IMR-90 (cell line): ENCODE measurements around the gene ZFPM1. TPM values are rescaled to one million over a fixed set of nuclear protein-coding genes. Genes with fewer than 3 reads are reported as not detected.
A peak's percentile ranks its signal among the peaks of the same experiment; 100 is the strongest.

Experiments used
- ATAC-seq: fragments of 200-7000 bp; cut with Tn5 transposase; 2 replicates; pipeline ENCODE4 v1.9.1; 2020; ENCODE audit warnings: low read depth, mild to moderate bottlenecking, moderate library complexity
- BruUV-seq: library from RNA; stranded (reverse); fragments of 400-500 nt; replicated peaks from 2 replicates; lab custom pipeline; 2021; lab: Mats Ljungman, UMichigan
- CTCF ChIA-PET: fragments of 300-600 bp; formaldehyde crosslinking; extraction: SDS; loops from one replicate; lab custom pipeline; 2021; ENCODE audit warnings: antibody characterized with exemption; lab: Yijun Ruan, JAX
- POLR2A ChIA-PET: fragments of 300-600 bp; sonication (Branson Sonifier 250); formaldehyde crosslinking; loops from one replicate; lab custom pipeline; 2022; ENCODE audit warnings: antibody characterized with exemption; ENCODE audit not compliant: unreplicated experiment; lab: Charles Lee
- DNase-seq: peaks from one replicate; pipeline ENCODE4 v3.0.0; 2013
- H2AFZ ChIP-seq: replicated peaks from 2 replicates; pipeline ENCODE3; 2013; ENCODE audit warnings: low read length, mild to moderate bottlenecking; ENCODE audit not compliant: poor library complexity
- H2AK5ac ChIP-seq: 2 replicates; pipeline ENCODE4 v1.6.1; 2013; ENCODE audit warnings: low read depth, low read length, inconsistent platforms
- H2AK9ac ChIP-seq: replicated peaks from 2 replicates; pipeline ENCODE3; 2013; ENCODE audit warnings: mild to moderate bottlenecking, low read depth, low read length, moderate library complexity; ENCODE audit not compliant: poor library complexity
- H2BK120ac ChIP-seq: 2 replicates; pipeline ENCODE4 v1.6.1; 2013; ENCODE audit warnings: low read depth, low read length, inconsistent platforms
- H2BK15ac ChIP-seq: 3 replicates; pipeline ENCODE4 v1.6.1; 2013; ENCODE audit warnings: low read depth, low read length, inconsistent platforms
- H2BK20ac ChIP-seq: 2 replicates; pipeline ENCODE4 v1.6.1; 2013; ENCODE audit warnings: low read depth, mild to moderate bottlenecking, inconsistent platforms, low read length, moderate library complexity
- H2BK5ac ChIP-seq: 2 replicates; pipeline ENCODE4 v1.6.1; 2013; ENCODE audit warnings: mild to moderate bottlenecking, low read depth, low read length, inconsistent platforms; ENCODE audit not compliant: poor library complexity, severe bottlenecking
- H3K14ac ChIP-seq: replicated peaks from 2 replicates; pipeline ENCODE4 v1.6.1; 2013; ENCODE audit warnings: low read depth, low read length, inconsistent platforms
- H3K18ac ChIP-seq: 2 replicates; pipeline ENCODE4 v1.6.1; 2013; ENCODE audit warnings: low read depth, low read length, control low read depth
- H3K23ac ChIP-seq: 2 replicates; pipeline ENCODE4 v1.6.1; 2013; ENCODE audit warnings: low read depth, low read length, inconsistent platforms
- H3K27ac ChIP-seq: 2 replicates; pipeline ENCODE4 v1.5.1; 2013; ENCODE audit warnings: mild to moderate bottlenecking, control low read depth, low read length; ENCODE audit not compliant: insufficient read depth
- H3K27me3 ChIP-seq: 2 replicates; pipeline ENCODE4 v1.6.1; 2013; ENCODE audit warnings: low read length; ENCODE audit not compliant: control insufficient read depth, insufficient read depth
- H3K36me3 ChIP-seq: 2 replicates; pipeline ENCODE4 v1.6.1; 2013; ENCODE audit warnings: low read length, mixed read lengths; ENCODE audit not compliant: control insufficient read depth, insufficient read depth
- H3K4ac ChIP-seq: 2 replicates; pipeline ENCODE4 v1.6.1; 2013; ENCODE audit warnings: low read depth, low read length, inconsistent platforms
- H3K4me1 ChIP-seq: 2 replicates; pipeline ENCODE4 v1.6.1; 2013; ENCODE audit warnings: low read length, mixed read lengths; ENCODE audit not compliant: control insufficient read depth, insufficient read depth
- H3K4me2 ChIP-seq: 2 replicates; pipeline ENCODE4 v1.6.1; 2013; ENCODE audit warnings: low read depth, mild to moderate bottlenecking, control low read depth, low read length, moderate library complexity
- H3K4me3 ChIP-seq: 2 replicates; pipeline ENCODE4 v1.5.1; 2013; ENCODE audit warnings: low read depth, mild to moderate bottlenecking, control low read depth, low read length, moderate library complexity; ENCODE audit not compliant: insufficient read depth
- H3K56ac ChIP-seq: 2 replicates; pipeline ENCODE4 v1.6.1; 2013; ENCODE audit warnings: low read length, inconsistent platforms; ENCODE audit not compliant: insufficient read depth; ENCODE audit errors: extremely low read depth
- H3K79me1 ChIP-seq, 2 experiments: 2 replicates each; pipeline ENCODE4 v1.6.1; 2013; ENCODE audit warnings: low read length in 2 of 2, inconsistent platforms in 1 of 2, low read depth in 1 of 2
- H3K9ac ChIP-seq: 2 replicates; pipeline ENCODE4 v1.6.1; 2013; ENCODE audit warnings: low read depth, low read length, control low read depth
- H3K9me1 ChIP-seq: 2 replicates; pipeline ENCODE4 v1.6.1; 2013; ENCODE audit warnings: low read length, inconsistent platforms; ENCODE audit not compliant: insufficient read depth
- H3K9me3 ChIP-seq: 2 replicates; pipeline ENCODE4 v1.6.1; 2013; ENCODE audit warnings: low read length; ENCODE audit not compliant: control insufficient read depth, insufficient read depth
- H4K20me1 ChIP-seq: 2 replicates; pipeline ENCODE4 v1.6.1; 2013; ENCODE audit warnings: low read length, inconsistent platforms; ENCODE audit not compliant: insufficient read depth
- H4K5ac ChIP-seq: 2 replicates; pipeline ENCODE4 v1.6.1; 2013; ENCODE audit warnings: mild to moderate bottlenecking, low read depth, low read length, control low read depth
- H4K8ac ChIP-seq, 2 experiments: 2 replicates each; pipeline ENCODE4 v1.6.1; 2013; ENCODE audit warnings: low read depth in 2 of 2, low read length in 2 of 2, control low read depth in 1 of 2, inconsistent platforms in 1 of 2
- H4K91ac ChIP-seq: 2 replicates; pipeline ENCODE4 v1.6.1; 2013; ENCODE audit warnings: low read depth, low read length, inconsistent platforms; ENCODE audit not compliant: insufficient read depth
- BHLHE40 ChIP-seq: fragments of 150-350 bp; IDR thresholded peaks from 2 replicates; pipeline ENCODE4 v1.6.1; 2016; ENCODE audit warnings: mild to moderate bottlenecking, low read depth, low read length
- CHD1 ChIP-seq: IDR thresholded peaks from 2 replicates; pipeline ENCODE4 v1.6.1; 2012; ENCODE audit warnings: low read depth, low read length, improper control_type of control experiment
- FOS ChIP-seq: fragments of 150-350 bp; IDR thresholded peaks from 2 replicates; pipeline ENCODE4 v1.6.1; 2016; ENCODE audit warnings: low read depth, low read length
- MAFK ChIP-seq: IDR thresholded peaks from 2 replicates; pipeline ENCODE4 v1.6.1; 2012; ENCODE audit warnings: low read depth, low read length, improper control_type of control experiment
- NFE2L2 ChIP-seq: fragments of 150-350 bp; IDR thresholded peaks from 2 replicates; pipeline ENCODE4 v1.6.1; 2016; ENCODE audit warnings: low read depth, mild to moderate bottlenecking, low read length
- RFX5 ChIP-seq: IDR thresholded peaks from 2 replicates; pipeline ENCODE4 v1.8.0; 2012; ENCODE audit warnings: low read depth, mild to moderate bottlenecking, low read length, moderate library complexity
- WGBS, 2 experiments: methylation state at CpG; one replicate each; pipeline versions ENCODE4 v1.1.5 to v1.1.7; 2013; ENCODE audit warnings: missing lambda C conversion rate in 2 of 2; ENCODE audit not compliant: insufficient read length in 1 of 2; ENCODE audit errors: extremely low coverage in 2 of 2; 5-methylcytosine and 5-hydroxymethylcytosine counted together
- dilution Hi-C: fragments of 300-500 bp; cut with HindIII; formaldehyde crosslinking; loops from one replicate; pipeline ENCODE4 v1.14.3; 2018; ENCODE audit warnings: low sequenced_read_pairs; ENCODE audit not compliant: unreplicated experiment
- in situ Hi-C: fragments of 300-500 bp; cut with MboI; formaldehyde crosslinking; loops from 3 replicates; pipeline ENCODE4 v1.14.3; 2019; ENCODE audit warnings: low sequenced_read_pairs, inconsistent platforms, mixed read lengths
- intact Hi-C: fragments of 100-400 bp; cut with micrococcal nuclease; formaldehyde crosslinking; loops from 2 replicates; pipeline ENCODE4 v1.10.0; 2022
- polyA plus RNA-seq, 3 experiments: library from polyadenylated mRNA; depleted of rRNA; stranded (reverse); fragments of >200 nt; gene quantifications; 2 replicates each; pipeline ENCODE4 v1.2.3, GENCODE V29; 2012; ENCODE audit warnings: low replicate concordance in 1 of 3
- total RNA-seq: library from RNA; depleted of rRNA; stranded (reverse); fragments of >200 nt; gene quantifications from 2 replicates; pipeline ENCODE4 v1.2.3, GENCODE V29; 2012

Gene ZFPM1
- total and polyA plus RNA-seq, 2 of the 4 experiments (the other 2 are of a cell fraction) = 0.36 to 1.1 TPM

GRCh38 chr16:88497561-88498462, 44.7 kb downstream of the ZFPM1 start:
- no peak overlapping the region for H4K8ac ChIP-seq
- H2AK9ac ChIP-seq = no peak overlapping the region
- no peaks in the 10 kb centered on the region for H3K9me1 ChIP-seq
- H4K5ac ChIP-seq = no peak overlapping the region
- ChIA-PET POLR2A (no interaction called here), CTCF (no interaction called here)
- no peaks in the 10 kb centered on the region; the same call in 1 of the 2 replicates for H4K20me1 ChIP-seq
- peaks cover 3% of the 10 kb centered on the region; the same call in 1 of the 2 replicates for H3K36me3 ChIP-seq
- no peak for ATAC-seq
- no peak overlapping the region for H3K4me3 ChIP-seq
- no peak overlapping the region for H3K27ac ChIP-seq
- H2BK120ac ChIP-seq = no peak overlapping the region
- H2AFZ ChIP-seq = no peak overlapping the region
- no peak overlapping the region for H3K56ac ChIP-seq
- no peak overlapping the region for H3K9ac ChIP-seq
- no peak overlapping the region for H2BK20ac ChIP-seq
- H3K23ac ChIP-seq = no peak overlapping the region
- no peak overlapping the region for H3K14ac ChIP-seq
- no peak overlapping the region for H2AK5ac ChIP-seq
- no peaks in the 10 kb centered on the region for H3K79me1 ChIP-seq
- intact Hi-C loops = no loop called here
- H3K18ac ChIP-seq = no peak overlapping the region
- 67% methylated on average over 21 of the region's 46 CpGs; no CpG with 5 or more reads in 1 of the 2 experiments for WGBS, 2 experiments
- dilution Hi-C loops = no loop called here
- H2BK5ac ChIP-seq = no peak overlapping the region
- no TSS peak for BruUV-seq
- H4K91ac ChIP-seq = no peak overlapping the region
- H3K27me3 ChIP-seq = no peaks in the 10 kb centered on the region
- peak; percentile 21 for DNase-seq
- no peaks in the 10 kb centered on the region for H3K4me1 ChIP-seq
- TF ChIP-seq CHD1 (no peak), FOS (no peak), NFE2L2 (no peak), MAFK (no peak), RFX5 (no peak), BHLHE40 (no peak)
- in situ Hi-C loops = no loop called here
- no peaks in the 10 kb centered on the region for H3K9me3 ChIP-seq
- H3K4me2 ChIP-seq = no peak overlapping the region
- no peak overlapping the region for H3K4ac ChIP-seq
- no peak overlapping the region for H2BK15ac ChIP-seq
